WTC11 (cell line): Measurements from ENCODE around the gene KLHL7. TPM values are rescaled to one million over a fixed set of nuclear protein-coding genes. Genes with fewer than 3 reads are reported as not detected.

ENCODE experiments used
- ATAC-seq: fragments of 200-7000 bp; cut with Tn5 transposase; 2 replicates; pipeline ENCODE4 v1.10.0; 2021; ENCODE audit warnings: mild to moderate bottlenecking, moderate library complexity
- CTCF ChIA-PET: fragments of 300-600 bp; sonication (Branson Sonifier 250); formaldehyde crosslinking; loops from one replicate; lab custom pipeline; 2021; ENCODE audit warnings: antibody characterized with exemption; lab: Charles Lee
- POLR2A ChIA-PET: fragments of 350-600 bp; sonication (Branson Sonifier 250); formaldehyde crosslinking; loops from one replicate; lab custom pipeline; 2021; ENCODE audit warnings: antibody characterized with exemption; lab: Charles Lee
- DNase-seq: peaks from one replicate; pipeline ENCODE4 v3.0.0; 2021; ENCODE audit warnings: low spot score
- H3K27ac Mint-ChIP-seq: 2 replicates; pipeline ENCODE4 v1.8.0; 2021; ENCODE audit warnings: mixed read lengths
- H3K27me3 Mint-ChIP-seq: 2 replicates; pipeline ENCODE4 v1.8.0; 2021; ENCODE audit warnings: low read depth, mild to moderate bottlenecking, moderate library complexity, mixed read lengths
- H3K36me3 Mint-ChIP-seq: 2 replicates; pipeline ENCODE4 v1.8.0; 2021; ENCODE audit warnings: mixed read lengths
- H3K4me1 Mint-ChIP-seq: 2 replicates; pipeline ENCODE4 v1.8.0; 2022; ENCODE audit warnings: mixed read lengths
- H3K4me3 Mint-ChIP-seq: 2 replicates; pipeline ENCODE4 v1.8.0; 2021; ENCODE audit warnings: mild to moderate bottlenecking, moderate library complexity, mixed read lengths
- H3K9me3 Mint-ChIP-seq: 2 replicates; pipeline ENCODE4 v1.8.0; 2021; ENCODE audit warnings: mixed read lengths
- E2F5 ChIP-seq: sonication (generic); formaldehyde crosslinking; IDR thresholded peaks from 2 replicates; pipeline ENCODE4 v1.8.1; 2022; ENCODE audit warnings: mild to moderate bottlenecking, moderate library complexity, missing genetic modification reagents
- FOXP1 ChIP-seq: sonication (generic); formaldehyde crosslinking; IDR thresholded peaks from 2 replicates; pipeline ENCODE4 v1.8.0; 2022; ENCODE audit warnings: missing genetic modification reagents, mild to moderate bottlenecking, moderate library complexity, borderline replicate concordance
- IRF2 ChIP-seq: sonication (generic); formaldehyde crosslinking; IDR thresholded peaks from 2 replicates; pipeline ENCODE4 v1.8.0; 2022; ENCODE audit warnings: low read depth, missing genetic modification reagents, borderline replicate concordance
- KAT7 ChIP-seq: sonication (generic); formaldehyde crosslinking; IDR thresholded peaks from 2 replicates; pipeline ENCODE4 v1.8.1; 2023; ENCODE audit warnings: missing genetic modification reagents, mild to moderate bottlenecking, borderline replicate concordance
- NFE2L1 ChIP-seq: sonication (generic); formaldehyde crosslinking; IDR thresholded peaks from 2 replicates; pipeline ENCODE4 v1.8.1; 2023; ENCODE audit warnings: missing genetic modification reagents
- RORB ChIP-seq: fragments of 250-450 bp; sonication (Bioruptor Pico); IDR thresholded peaks from 2 replicates; pipeline ENCODE4 v1.9.0; 2021; ENCODE audit warnings: mild to moderate bottlenecking
- TEAD4 ChIP-seq: sonication (generic); formaldehyde crosslinking; IDR thresholded peaks from 2 replicates; pipeline ENCODE4 v1.8.0; 2022; ENCODE audit warnings: mild to moderate bottlenecking, missing genetic modification reagents
- ZNF423 ChIP-seq: fragments of 250-450 bp; sonication (Bioruptor Pico); IDR thresholded peaks from 2 replicates; pipeline ENCODE4 v2.1.2; 2022; ENCODE audit warnings: mild to moderate bottlenecking, moderate library complexity
- ZNF532 ChIP-seq: fragments of 250-450 bp; sonication (Bioruptor Pico); IDR thresholded peaks from 2 replicates; pipeline ENCODE4 v1.9.0; 2021; ENCODE audit warnings: mild to moderate bottlenecking, borderline replicate concordance
- ZNF671 ChIP-seq: fragments of 250-450 bp; sonication (Bioruptor Pico); IDR thresholded peaks from 2 replicates; pipeline ENCODE4 v1.8.0; 2021; ENCODE audit warnings: mild to moderate bottlenecking
- total RNA-seq: library from RNA; stranded (reverse); gene quantifications from 3 replicates; pipeline ENCODE4 v1.2.3, GENCODE V29; 2021
- TF ChIP-seq, protein P1 (sequence below): sonication (generic); formaldehyde crosslinking; IDR thresholded peaks from 2 replicates; pipeline ENCODE4 v1.8.0; 2023; ENCODE audit warnings: missing genetic modification reagents, mild to moderate bottlenecking, borderline replicate concordance
- TF ChIP-seq, protein P2 (sequence below): sonication (generic); formaldehyde crosslinking; IDR thresholded peaks from 2 replicates; pipeline ENCODE4 v1.8.0; 2022; ENCODE audit warnings: mild to moderate bottlenecking, missing genetic modification reagents
- TF ChIP-seq, protein P3 (sequence below): sonication (generic); formaldehyde crosslinking; IDR thresholded peaks from 2 replicates; pipeline ENCODE4 v1.8.1; 2023; ENCODE audit warnings: mild to moderate bottlenecking, missing genetic modification reagents, borderline replicate concordance

KLHL7 gene
- total RNA-seq, 1 experiment from 2014 or later: 82.1 TPM

GRCh38 chr7:23100697-23101096 lies 4.9 kb upstream of the KLHL7 start:
- ChIA-PET CTCF (interaction anchor here (0.6 to 6.3 kb wide), 4 partner anchors 11 to 104 kb away, joined by 3 to 30 read pairs (median 4); no protein-coding TSS in a partner anchor), POLR2A (no interaction called here)
- no peak overlapping the region for H3K27ac Mint-ChIP-seq
- no peaks in the 10 kb centered on the region for H3K4me1 Mint-ChIP-seq
- H3K9me3 Mint-ChIP-seq: peaks cover 17% of the 10 kb centered on the region
- ATAC-seq (peak; percentile 76), DNase-seq (peak; percentile 28)
- peaks cover 14% of the 10 kb centered on the region for H3K36me3 Mint-ChIP-seq
- TF ChIP-seq IRF2: no peak
- TF ChIP-seq, protein P1, sequence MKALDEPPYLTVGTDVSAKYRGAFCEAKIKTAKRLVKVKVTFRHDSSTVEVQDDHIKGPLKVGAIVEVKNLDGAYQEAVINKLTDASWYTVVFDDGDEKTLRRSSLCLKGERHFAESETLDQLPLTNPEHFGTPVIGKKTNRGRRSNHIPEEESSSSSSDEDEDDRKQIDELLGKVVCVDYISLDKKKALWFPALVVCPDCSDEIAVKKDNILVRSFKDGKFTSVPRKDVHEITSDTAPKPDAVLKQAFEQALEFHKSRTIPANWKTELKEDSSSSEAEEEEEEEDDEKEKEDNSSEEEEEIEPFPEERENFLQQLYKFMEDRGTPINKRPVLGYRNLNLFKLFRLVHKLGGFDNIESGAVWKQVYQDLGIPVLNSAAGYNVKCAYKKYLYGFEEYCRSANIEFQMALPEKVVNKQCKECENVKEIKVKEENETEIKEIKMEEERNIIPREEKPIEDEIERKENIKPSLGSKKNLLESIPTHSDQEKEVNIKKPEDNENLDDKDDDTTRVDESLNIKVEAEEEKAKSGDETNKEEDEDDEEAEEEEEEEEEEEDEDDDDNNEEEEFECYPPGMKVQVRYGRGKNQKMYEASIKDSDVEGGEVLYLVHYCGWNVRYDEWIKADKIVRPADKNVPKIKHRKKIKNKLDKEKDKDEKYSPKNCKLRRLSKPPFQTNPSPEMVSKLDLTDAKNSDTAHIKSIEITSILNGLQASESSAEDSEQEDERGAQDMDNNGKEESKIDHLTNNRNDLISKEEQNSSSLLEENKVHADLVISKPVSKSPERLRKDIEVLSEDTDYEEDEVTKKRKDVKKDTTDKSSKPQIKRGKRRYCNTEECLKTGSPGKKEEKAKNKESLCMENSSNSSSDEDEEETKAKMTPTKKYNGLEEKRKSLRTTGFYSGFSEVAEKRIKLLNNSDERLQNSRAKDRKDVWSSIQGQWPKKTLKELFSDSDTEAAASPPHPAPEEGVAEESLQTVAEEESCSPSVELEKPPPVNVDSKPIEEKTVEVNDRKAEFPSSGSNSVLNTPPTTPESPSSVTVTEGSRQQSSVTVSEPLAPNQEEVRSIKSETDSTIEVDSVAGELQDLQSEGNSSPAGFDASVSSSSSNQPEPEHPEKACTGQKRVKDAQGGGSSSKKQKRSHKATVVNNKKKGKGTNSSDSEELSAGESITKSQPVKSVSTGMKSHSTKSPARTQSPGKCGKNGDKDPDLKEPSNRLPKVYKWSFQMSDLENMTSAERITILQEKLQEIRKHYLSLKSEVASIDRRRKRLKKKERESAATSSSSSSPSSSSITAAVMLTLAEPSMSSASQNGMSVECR (CRISPR knock-in tag): no peak
- TF ChIP-seq ZNF532 (CRISPR knock-in tag): no peak
- TF ChIP-seq KAT7 (CRISPR knock-in tag): no peak
- no peak for TF ChIP-seq E2F5 (CRISPR knock-in tag)
- no peak for TF ChIP-seq RORB (CRISPR knock-in tag)
- no peak for TF ChIP-seq ZNF671 (CRISPR knock-in tag)
- no peak for TF ChIP-seq ZNF423 (CRISPR knock-in tag)
- TF ChIP-seq, protein P2, sequence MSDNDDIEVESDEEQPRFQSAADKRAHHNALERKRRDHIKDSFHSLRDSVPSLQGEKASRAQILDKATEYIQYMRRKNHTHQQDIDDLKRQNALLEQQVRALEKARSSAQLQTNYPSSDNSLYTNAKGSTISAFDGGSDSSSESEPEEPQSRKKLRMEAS: no peak
- TF ChIP-seq NFE2L1: no peak
- TF ChIP-seq, protein P3, sequence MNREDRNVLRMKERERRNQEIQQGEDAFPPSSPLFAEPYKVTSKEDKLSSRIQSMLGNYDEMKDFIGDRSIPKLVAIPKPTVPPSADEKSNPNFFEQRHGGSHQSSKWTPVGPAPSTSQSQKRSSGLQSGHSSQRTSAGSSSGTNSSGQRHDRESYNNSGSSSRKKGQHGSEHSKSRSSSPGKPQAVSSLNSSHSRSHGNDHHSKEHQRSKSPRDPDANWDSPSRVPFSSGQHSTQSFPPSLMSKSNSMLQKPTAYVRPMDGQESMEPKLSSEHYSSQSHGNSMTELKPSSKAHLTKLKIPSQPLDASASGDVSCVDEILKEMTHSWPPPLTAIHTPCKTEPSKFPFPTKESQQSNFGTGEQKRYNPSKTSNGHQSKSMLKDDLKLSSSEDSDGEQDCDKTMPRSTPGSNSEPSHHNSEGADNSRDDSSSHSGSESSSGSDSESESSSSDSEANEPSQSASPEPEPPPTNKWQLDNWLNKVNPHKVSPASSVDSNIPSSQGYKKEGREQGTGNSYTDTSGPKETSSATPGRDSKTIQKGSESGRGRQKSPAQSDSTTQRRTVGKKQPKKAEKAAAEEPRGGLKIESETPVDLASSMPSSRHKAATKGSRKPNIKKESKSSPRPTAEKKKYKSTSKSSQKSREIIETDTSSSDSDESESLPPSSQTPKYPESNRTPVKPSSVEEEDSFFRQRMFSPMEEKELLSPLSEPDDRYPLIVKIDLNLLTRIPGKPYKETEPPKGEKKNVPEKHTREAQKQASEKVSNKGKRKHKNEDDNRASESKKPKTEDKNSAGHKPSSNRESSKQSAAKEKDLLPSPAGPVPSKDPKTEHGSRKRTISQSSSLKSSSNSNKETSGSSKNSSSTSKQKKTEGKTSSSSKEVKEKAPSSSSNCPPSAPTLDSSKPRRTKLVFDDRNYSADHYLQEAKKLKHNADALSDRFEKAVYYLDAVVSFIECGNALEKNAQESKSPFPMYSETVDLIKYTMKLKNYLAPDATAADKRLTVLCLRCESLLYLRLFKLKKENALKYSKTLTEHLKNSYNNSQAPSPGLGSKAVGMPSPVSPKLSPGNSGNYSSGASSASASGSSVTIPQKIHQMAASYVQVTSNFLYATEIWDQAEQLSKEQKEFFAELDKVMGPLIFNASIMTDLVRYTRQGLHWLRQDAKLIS (CRISPR knock-in tag): no peak
- no peak for TF ChIP-seq TEAD4 (CRISPR knock-in tag)
- no peak for TF ChIP-seq FOXP1 (CRISPR knock-in tag)
- H3K27me3 Mint-ChIP-seq: no peaks in the 10 kb centered on the region; the same call in 1 of the 2 replicates
- H3K4me3 Mint-ChIP-seq: no peak overlapping the region
